Measurements from ENCODE around the gene DSCAM. TPM values are rescaled to one million over a fixed set of nuclear protein-coding genes. Genes with fewer than 3 reads are reported as not detected.

Gene DSCAM
- polyA plus RNA-seq, 1 donor = 1.2 TPM

GRCh38 chr21:40615505-40616376 lies 231.2 kb downstream of the DSCAM start:
- no peak for DNase-seq (ENCODE audit: low read depth)

- DNase-seq (ENCODE audit: low read depth) = no peak
Measured at GRCh38 chr21:40613546-40614030, 233.4 kb downstream of the DSCAM start.

- DNase-seq (ENCODE audit: low read depth) = no peak
Measured at GRCh38 chr21:40610345-40610744, 236.6 kb downstream of the DSCAM start.

DNA sequence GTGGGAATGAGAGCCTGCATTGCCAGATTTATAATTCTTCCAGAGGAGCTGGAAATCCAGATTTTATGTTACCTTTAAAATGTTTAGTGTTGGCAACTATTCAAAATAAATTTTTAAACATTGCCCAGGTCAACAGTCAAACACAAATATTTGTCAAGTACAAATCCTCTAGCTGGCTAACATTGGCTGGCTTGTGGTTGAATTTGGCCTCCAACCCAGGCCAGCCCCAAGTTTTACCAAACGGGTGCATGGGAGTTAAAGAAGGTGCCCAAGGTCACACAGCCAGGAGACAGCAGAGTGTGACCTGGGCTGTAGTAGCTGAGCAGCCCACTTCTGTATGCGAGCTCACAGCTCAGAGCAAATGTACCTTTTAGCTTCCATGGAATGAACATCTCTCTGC lies 240.6 kb downstream of the DSCAM start:
- DNase-seq (ENCODE audit: low read depth) = no peak

DNA sequence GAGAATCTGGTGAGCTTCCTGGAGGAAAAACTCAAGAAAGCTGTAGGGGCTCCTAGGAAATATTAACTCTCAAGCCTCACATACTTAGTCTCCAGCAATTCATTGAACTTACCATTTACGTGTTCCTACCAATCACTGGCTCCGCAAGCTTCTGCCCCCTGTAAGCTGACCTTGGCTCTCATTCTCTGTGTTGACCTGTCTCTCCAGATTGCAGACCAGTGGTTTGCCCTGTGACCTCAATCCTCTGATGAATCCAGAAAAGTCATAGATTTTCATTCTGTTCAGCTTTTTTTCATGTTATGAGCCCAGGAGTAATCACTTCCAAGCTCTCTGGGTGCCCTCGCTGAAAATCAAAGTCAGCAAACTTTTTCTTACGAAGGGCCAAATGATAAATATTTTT lies 241.9 kb downstream of the DSCAM start:
- DNase-seq (ENCODE audit: low read depth) = no peak

DNA sequence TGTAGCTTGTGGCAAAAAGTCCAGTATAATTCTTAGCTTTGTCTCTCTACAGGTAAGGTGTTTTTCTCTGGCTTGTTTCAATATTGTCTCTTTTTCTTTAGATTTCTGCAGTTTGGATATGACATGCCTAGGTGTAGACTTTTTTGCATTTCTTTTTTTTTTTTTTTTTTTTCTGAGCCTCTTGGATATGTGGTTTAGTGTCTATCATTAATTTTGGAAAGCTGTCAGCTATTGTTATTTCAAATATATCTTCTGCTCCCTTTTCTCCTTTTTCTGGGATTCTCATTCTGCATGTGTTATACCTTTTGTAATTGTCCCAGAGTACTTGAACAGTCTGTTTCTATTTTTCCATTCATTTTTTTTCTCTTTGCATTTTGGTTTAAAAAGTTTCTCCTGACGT lies 243.2 kb downstream of the DSCAM start:
- no peak for DNase-seq (ENCODE audit: low read depth)

- DNase-seq (ENCODE audit: low read depth) = no peak
Measured at GRCh38 chr21:40602080-40602479, 244.9 kb downstream of the DSCAM start.

- no peak for DNase-seq (ENCODE audit: low read depth)
Measured at GRCh38 chr21:40595806-40596205, 251.2 kb downstream of the DSCAM start.

GRCh38 chr21:40587736-40588346 lies 259.1 kb downstream of the DSCAM start:
- DNase-seq (ENCODE audit: low read depth) = no peak

DNA sequence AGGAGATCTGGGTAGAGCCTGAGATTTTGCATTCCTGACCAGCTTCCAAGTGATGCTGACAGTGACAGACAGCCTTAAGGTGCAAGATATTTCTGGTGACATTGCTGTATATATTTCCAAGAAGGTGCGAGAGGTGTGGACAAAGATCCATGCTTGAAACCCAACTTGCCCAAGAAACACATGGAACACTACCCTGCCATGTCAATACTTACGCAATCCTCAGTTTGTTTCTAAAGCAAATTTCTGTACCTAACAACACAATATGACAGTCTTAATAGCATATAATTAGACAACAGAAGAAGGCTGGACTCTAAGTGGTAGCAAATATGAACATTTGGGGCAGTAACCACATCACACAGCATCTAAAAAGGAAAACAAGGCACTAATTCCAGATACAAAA lies 260.4 kb downstream of the DSCAM start:
- DNase-seq (ENCODE audit: low read depth) = no peak

DNA sequence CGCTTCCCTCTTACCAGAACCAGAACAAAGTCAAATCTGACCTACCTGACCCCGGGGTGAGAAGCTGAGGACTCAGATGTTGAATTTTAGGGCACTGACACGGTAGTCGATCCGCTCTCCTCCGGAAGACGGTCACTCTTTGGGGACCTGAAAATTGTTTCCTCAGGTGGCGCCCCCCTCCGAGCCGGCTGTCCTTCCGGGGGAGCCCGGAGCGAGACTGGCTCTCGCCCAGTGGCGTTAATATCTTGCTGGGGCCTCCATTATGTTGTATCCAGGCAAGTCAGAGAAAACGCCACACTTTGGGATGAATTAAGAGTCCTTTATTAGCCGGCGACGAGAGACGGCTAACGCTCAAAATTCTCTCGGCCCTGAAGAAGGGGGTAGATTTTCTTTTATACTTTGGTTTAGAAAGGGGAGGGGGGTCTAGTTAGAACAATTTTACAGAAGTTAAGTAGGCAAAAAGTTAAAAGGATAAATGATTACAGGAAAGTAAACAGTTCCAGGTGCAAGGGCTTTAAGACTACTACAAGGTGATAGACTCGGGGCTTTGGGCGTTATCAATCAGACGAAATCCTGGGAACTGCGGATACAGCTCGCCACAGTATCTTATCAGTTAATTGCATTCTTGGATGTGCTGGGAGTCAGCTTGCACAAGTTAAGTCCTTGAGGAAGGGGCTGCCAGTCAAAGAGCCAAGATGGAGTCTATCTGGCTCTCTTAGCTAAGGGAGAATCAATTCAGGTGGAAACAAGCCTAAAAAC lies 269.5 kb downstream of the DSCAM start:
- no peak for DNase-seq (ENCODE audit: low read depth)

DNA sequence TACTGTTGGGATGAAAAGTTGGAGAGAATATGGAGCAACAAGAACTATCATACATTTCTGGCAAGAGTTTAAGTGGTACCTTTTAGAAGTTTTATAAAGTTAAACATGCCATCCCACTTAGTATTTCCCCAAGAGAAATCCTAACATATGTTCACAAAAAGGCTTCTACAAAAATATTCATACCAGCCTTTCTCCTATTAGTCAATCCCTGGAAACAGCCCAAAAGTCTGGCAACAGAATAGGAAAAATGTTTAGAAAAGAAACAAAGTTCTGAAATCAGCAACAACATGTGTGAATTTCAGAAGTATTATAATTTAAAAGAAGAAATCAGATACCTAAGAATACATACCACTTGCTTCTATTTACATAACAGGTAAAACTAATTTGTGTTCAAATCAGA lies 271.0 kb downstream of the DSCAM start:
- no peak for DNase-seq (ENCODE audit: low read depth)

GRCh38 chr21:40569357-40569756 lies 277.6 kb downstream of the DSCAM start:
- DNase-seq (ENCODE audit: low read depth) = no peak

DNA sequence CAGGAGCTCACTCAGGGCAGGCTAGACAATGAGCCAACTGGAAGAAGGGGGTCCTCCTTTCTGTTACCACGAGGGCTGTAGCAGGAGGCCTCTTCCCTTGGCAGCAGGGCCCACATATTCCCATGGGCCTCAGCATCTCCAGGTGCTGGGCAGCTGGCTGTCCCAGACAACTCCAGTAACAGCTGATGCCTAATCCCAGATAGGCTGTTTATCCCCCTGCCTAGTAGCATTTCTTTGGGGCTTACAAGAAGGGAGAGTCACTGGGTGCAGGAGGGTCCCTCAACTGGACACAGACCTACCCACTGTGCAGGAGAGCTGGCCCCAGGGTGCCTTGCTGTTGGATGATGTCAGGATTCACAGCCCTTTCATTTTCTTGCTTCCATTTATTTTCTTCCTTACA lies 278.2 kb downstream of the DSCAM start:
- no peak for DNase-seq (ENCODE audit: low read depth)

DNA sequence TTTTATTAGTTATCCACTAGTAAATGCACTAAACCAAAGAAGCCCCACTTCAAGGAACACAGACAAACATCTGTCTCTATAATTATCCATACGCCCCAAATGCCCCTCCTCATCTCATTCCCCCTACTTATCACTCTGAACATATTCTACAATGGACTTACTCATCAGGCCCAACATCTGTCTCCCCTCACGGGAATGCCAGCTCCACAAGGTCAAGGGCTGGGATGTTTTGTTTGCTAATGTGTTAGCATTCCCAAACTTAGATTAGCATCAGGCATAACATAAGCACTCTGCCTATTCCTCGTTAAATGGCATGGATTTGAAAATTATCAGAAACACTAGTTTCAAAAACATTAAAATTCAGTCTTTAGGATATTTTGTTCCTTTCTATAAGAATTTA lies 279.5 kb downstream of the DSCAM start:
- no peak for DNase-seq (ENCODE audit: low read depth)

DNA sequence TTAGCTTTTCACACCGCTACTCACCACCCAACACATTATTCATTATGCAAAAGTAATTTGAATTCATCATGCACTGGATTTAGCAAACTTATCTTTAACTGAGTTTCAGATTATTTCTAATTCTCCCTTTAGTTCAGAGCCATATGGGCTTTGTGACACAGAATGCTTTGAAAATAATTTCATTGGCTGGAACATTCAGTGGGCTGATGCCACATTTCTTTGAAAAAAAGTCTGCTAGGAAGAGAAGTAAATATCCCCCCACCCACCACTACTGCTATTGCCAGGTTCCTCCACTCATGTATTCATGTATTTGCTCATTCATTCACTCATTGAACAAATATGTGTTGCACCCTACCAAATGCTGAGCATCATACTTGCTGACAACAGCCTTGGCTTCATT lies 280.5 kb downstream of the DSCAM start:
- DNase-seq (ENCODE audit: low read depth) = no peak

DNA sequence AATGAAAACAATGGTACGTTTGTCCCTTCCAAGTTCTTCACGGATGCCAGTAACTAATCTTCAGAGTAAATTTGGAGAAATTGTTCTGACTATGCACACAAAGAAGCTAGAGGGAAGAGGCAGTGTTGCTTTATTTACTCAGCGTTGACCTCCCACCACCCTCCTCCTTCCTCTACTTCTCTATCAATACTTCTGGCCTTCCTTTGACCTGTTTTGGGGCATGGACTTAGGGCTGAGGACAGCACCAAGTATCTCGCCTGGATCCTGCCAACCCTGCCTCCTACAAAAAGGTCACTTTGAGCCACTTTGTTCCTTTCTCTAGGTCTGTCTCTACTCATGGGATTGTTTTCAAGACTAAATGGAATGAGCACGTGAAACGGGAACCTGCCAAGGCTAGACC lies 282.6 kb downstream of the DSCAM start:
- DNase-seq (ENCODE audit: low read depth) = no peak

GRCh38 chr21:40563900-40564299 lies 283.1 kb downstream of the DSCAM start:
- no peak for DNase-seq (ENCODE audit: low read depth)

DNA sequence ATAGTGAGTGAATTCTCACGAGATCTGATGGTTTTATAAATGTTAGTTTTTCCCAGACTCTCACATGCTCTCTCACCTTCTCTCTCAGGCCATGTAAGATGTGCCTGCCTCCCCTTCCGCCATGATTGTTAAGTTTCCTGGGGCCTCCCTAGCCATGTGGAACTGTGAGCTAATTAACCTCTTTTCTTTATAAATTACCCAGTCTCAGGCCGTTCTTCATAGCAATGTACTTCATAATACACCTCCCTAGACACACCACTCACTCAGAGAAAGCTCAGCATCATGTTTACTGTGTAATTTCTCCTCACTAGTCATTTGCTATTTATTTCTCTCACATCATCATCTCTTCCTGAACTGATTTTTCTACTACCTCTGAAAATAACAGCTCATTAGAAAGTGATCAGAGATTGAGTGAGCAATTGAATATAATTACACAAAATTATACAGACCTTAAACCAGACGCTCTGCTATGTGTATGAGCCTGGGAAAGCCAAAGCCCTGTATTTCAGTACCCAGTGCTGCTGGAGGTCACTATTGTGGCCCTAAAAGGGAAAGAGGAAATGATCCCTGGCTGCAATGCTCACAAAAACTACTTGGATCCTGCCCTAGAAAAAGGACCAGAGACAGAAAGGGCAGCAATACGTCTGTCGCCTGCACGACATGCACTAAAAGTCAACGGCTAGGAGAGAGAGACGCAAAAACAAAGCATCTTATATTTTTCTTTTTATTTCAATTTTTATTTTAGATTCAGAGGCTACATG lies 284.5 kb downstream of the DSCAM start:
- no peak for DNase-seq (ENCODE audit: low read depth)

- DNase-seq (ENCODE audit: low read depth) = no peak
Measured at GRCh38 chr21:40556442-40556968, 290.5 kb downstream of the DSCAM start.

DNA sequence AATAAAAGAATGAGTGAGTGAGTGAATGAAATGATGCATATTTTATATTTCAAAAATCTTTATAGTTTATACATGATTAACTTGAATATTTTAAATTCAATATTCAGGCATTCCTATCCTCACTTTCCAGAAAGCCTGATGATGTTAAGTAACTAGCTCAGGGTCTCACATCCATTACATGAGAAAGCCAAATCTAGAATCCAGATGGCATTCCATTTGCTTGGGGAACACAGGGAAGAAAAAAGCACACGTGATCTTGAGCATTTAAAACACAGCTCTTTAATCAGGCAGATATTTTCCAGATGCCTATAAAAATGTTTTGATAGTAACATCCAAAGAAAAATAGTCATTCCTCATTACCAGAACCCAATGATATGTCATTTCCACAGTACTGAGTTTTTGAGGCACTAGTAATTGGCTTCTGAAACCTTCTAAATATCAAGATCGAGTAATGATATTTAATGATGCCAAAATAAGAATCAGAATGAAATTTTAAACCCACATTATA lies 291.9 kb downstream of the DSCAM start:
- DNase-seq (ENCODE audit: low read depth) = no peak

All from forelimb muscle (tissue), 1 donor.